Ramos (cell line): Measurements from ENCODE around the gene DEXI.

Experiments
- in situ Hi-C: fragments of 300-500 bp; cut with MboI; formaldehyde crosslinking; loops from one replicate; pipeline ENCODE4 v1.14.3; 2022; ENCODE audit warnings: low sequenced_read_pairs; ENCODE audit not compliant: unreplicated experiment

The DEXI gene

DNA sequence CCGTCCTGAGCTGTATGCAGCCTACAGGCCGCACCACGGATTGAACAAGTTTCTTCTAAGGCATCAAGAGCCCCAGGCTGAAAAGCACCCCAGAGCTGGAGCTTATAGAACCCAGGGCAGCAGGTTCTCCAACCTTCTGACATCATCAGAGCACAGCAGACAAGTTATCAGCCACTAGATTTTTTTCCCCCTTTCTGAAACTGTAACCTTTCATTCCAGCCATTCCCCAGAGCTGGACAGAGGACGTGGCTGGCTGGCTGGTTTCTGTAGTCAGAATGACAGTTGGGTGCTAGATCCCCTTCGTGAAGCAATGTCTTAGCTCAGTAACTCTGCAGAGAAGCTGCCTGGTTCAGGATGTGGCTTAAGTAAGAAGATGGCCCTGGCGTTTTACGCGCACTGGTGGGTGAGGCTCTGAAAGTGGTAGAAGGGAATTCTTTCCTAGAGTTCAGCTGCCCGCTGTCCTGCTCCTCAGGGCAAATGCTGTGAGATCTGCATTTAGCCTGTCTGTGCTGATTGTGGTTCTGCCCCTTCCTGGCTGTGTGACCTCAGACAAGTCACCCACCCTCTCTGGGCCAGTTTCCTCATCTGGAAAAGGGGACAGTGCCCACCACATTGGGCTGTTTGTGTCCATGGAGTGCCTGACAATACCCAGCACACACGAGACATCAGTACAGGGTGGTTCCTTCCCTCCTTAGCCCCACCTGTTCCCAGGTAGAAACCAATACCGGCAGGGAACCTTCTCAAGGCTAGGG, 9.1 kb downstream of the DEXI start:
- in situ Hi-C loops, result loop anchor here (10.0 to 25.0 kb wide), 2 partner anchors 258 to 621 kb away; no protein-coding TSS in a partner anchor

DNA sequence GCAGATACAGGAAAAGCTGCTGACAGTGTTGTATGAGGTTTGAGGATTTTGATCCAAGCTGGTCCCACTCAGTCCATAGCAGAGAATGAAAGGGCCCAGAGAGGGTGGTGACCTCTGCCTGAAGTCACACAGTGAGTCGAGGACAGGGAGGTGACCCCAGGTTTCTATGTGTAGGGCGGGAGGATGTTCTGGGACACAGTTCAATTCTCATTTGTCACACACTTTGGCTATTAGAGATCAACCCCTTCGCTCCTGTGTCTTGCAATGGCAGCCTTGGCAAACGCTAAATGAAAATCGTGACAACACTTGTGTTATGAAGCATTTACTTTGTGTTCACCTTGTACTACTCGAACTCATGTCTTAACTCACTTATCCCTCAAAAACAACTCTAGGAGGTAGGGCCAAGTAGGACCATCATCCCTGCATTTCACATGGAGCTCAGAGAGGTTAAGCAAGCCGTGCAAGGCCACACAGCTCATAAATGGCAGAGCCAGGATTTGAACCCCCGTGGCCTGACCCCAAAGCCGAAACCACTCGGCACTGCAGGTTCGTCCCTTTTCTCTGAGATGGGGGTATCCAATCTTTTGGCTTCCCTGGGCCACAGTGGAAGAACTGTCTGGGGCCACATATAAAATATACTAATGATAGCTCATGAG, 10.2 kb downstream of the DEXI start:
- in situ Hi-C loops, result loop anchor here (10.0 to 25.0 kb wide), 2 partner anchors 257 to 620 kb away; no protein-coding TSS in a partner anchor

DNA sequence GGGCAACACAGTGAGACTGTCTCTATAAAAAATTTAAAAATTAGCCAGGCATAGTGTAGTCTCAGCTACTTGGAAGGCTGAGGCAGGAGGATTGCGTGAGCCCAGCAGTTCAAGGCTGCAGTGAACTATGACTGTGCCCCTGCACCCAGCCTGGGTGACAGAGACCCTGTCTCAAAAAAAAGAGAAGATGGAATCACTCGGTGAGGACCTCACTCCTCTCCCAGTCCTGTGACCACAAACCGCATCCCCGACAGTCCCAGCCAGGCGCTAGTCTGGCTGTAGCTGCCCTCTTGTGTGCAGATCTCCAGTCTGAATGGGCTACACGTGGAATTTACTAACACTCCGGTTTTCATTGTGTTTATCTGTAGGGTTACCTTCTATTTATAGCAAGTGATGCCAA, 11.1 kb downstream of the DEXI start:
- in situ Hi-C loops, result loop anchor here (10.0 to 25.0 kb wide), 2 partner anchors 256 to 619 kb away; no protein-coding TSS in a partner anchor

DNA sequence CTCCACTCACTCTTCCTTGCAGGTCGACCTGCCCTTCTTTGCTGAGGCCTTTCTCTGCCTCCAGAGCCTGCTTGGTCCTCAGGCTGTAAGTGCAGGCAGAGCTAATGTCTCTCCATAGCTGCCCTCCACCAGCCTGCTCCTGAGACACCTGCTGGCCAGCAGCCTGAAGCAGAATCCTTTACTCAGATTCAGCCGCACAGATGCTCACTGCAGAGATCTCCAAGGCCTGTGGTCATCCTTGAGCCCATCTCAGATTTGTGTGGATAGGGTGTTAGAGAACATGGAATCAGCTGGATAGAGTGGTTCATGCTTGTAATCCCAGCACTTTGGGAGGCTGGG, 11.5 kb downstream of the DEXI start:
- in situ Hi-C loops, result loop anchor here (10.0 to 25.0 kb wide), 2 partner anchors 256 to 618 kb away; no protein-coding TSS in a partner anchor

DNA sequence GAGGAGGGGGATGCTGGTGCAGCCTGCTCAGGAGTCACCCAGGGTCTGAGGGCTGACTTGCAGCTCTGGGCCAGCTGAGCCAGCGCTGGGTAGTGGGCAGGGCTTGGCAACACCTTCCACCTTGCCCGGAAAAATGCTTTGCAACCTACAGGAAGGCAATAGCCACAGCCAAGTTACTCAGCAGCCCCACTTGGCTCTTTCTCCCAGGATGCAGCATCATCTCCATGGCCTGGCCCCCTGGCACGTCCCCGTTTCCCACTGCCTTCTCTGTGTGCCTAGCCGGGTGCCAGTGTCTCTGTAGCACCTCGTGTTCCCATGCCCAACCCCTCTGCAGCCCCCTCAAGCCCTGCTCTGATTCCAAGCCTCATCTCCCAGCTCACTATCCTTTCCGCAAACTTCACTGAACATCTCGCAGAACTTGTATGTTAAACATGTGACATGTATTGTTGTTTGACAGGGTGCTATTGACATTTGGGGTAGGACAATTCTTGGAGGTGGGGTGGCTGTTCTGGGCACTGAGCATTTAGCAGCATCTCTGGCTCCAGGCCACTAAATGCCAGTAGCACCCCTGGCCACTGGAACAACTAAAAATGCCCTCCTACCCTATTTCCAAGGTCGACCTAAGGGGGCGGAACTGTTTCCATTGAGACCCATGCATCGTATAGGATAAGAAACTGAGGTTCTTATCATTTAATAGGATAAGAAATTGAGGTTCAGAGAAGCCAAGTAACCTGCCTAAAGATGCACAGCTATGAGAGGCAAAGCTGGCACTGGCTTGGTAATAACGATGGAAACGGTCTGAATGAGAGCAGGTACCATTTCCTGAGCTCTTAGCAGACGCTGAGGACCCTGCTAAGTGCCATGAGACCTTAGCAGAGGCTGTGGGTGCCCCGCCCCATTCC, 12.2 kb downstream of the DEXI start:
- in situ Hi-C loops, result loop anchor here (10.0 to 25.0 kb wide), 2 partner anchors 255 to 618 kb away; no protein-coding TSS in a partner anchor

DNA sequence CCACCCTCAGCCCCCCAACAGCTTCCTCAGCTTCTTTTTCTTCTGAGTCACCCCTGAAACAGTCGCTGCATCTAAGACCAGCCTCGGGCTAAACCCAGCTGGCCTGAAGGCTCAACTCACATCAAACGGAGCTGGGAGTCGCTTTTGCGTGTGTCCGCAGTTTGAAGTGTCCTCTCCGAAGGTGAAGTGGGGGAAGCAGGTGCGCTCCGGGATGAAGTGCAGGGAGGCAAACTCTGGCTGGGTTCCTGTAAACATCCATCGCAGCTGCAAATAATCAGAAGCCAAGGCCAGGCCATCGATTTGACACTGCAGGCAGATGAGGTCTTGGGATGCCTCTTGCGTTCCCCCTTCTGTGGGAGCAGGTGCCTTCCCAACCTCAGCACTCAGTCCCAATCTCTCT, 13.2 kb downstream of the DEXI start:
- in situ Hi-C loops, result loop anchor here (25.0 kb wide), 1 partner anchor 617 kb away; no protein-coding TSS in a partner anchor

DNA sequence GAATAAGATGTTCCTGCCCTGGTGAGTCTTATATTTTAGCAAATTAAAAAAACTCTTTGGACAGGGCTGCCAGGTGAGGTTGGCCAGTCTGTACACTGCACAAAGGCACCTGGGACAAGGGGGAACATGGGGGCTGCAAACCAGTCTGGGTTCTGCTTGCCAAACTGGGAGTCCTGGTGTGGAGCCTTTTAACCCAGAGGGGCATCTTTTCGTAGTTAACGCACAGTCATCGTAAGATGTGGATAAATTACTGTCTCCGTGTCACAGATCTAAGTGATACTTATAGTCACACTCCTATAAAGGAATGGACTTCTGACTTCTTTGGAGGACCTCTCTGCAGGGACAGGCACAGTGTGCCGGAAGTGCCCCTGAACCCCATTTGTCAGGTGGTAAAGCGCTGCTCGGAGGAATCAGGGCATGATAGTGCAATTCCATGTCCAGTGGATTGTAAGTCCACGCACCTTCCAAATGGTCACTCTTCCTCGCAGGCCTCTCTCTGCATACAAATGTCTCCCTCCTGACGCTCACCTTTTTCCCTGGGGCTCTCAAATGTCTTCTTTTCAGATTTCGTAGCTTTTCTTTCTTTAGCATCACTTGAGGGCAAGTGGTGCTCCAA, 14.7 kb downstream of the DEXI start:
- in situ Hi-C loops, result loop anchor here (25.0 kb wide), 1 partner anchor 615 kb away; no protein-coding TSS in a partner anchor

DNA sequence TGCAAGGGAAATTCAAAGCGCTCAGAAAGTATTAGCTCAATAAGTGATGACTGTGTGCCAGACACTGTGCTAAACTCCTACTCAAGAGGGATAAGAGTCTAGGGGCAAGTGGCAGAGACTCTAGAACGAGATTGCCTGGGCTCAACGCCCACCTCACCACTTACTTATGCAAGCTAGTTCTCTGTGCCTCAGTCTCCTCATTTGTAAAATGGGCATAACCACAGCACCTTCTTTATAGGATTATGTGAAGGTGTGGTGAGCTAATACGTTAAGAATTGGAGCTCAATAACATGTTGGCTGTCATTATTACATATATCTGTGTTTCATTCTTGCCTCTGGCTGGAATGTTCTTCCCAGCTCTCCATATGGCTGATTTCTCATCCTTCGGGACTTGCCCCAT, 15.4 kb downstream of the DEXI start:
- in situ Hi-C loops, result loop anchor here (25.0 kb wide), 1 partner anchor 615 kb away; no protein-coding TSS in a partner anchor

DNA sequence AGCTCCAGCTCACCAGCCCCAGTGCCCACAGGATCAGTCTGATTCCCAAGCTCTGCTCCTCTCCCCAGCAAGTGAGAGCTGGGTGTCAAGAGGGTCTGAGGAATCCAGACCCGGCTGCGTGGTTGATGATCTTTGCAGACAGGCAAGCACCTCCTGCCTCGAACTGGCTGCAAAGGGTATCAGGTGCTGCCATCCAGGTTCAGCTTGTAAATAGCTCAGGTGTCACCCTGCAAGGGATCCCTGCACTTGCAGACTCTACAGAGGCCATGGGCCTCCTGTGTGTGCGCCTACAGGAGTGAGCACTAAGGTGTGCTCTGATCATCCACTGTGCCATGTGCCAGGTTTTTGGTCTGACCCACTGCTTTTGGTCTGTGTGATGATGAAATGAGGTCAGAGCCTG, 16.2 kb downstream of the DEXI start:
- in situ Hi-C loops, result loop anchor here (25.0 kb wide), 1 partner anchor 614 kb away; no protein-coding TSS in a partner anchor

DNA sequence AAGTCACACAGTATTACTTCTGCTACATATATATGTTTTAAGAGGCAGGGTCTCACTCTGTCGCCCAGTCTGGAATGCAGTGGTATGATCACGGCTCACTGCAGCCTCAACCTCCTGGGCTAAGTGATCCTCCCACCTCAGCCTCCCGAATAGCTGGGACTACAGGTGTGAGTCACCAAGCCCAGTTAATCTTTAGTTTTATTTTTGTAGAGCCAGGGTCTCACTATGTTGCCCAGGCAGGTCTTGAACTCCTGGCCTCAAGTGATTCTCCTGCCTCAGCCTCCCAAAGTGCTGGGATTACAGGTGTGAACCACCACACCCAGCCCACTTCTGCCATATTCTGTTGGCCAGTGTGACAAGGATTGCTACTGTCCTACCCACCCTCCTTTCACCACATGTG, 17.0 kb downstream of the DEXI start:
- in situ Hi-C loops, result loop anchor here (25.0 kb wide), 1 partner anchor 613 kb away; no protein-coding TSS in a partner anchor

DNA sequence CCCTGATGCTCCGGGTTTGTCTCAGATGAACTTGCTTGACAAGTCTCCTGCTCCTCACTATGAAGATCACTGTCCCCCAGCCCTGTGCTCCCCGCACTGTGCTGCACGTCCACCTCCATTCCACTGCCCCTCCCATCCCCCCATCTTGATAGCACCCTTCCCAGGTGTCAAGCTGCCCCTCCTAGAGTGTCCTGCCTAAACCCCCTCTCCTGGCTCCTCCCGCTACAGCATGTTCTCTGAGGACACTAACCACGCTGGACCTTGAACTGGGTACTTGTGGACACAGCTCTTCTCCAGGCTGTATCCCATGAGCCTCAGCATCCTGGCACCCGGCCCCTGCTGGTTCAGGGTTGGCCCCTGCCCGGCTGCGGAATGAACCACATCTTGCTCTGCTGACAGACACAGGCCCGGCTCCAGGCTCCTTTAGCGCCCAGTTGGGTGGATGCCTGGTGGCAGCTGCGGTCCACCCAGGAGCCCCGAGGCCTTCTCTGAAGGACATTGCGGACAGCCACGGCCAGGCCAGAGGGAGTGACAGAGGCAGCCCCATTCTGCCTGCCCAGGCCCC, 18.5 kb downstream of the DEXI start:
- in situ Hi-C loops, result no loop called here

DNA sequence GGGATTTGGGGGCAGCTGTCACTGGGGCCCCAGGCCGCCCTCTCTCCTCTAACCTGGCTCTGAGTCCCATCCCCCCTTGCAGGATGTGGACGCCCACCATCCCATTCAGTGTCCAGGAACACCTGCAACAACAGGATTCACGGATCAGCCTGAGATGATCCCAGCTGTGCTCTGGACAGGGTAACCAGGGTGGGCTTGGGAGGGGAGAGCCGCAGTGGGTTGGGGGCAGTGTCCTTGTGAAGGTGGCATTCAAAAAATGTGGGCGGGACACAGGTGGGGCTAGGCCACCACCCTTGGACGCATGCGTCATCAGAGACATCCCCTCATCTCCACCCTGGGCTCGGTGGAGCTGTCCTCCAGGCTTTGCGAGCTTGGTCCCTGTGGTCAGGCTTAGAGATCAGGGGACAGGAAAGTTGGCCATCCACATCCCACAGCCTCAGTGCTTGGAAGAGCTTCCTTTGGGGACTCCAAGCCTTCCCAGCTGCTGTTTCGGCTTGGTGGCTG, 19.1 kb downstream of the DEXI start:
- in situ Hi-C loops, result no loop called here

DNA sequence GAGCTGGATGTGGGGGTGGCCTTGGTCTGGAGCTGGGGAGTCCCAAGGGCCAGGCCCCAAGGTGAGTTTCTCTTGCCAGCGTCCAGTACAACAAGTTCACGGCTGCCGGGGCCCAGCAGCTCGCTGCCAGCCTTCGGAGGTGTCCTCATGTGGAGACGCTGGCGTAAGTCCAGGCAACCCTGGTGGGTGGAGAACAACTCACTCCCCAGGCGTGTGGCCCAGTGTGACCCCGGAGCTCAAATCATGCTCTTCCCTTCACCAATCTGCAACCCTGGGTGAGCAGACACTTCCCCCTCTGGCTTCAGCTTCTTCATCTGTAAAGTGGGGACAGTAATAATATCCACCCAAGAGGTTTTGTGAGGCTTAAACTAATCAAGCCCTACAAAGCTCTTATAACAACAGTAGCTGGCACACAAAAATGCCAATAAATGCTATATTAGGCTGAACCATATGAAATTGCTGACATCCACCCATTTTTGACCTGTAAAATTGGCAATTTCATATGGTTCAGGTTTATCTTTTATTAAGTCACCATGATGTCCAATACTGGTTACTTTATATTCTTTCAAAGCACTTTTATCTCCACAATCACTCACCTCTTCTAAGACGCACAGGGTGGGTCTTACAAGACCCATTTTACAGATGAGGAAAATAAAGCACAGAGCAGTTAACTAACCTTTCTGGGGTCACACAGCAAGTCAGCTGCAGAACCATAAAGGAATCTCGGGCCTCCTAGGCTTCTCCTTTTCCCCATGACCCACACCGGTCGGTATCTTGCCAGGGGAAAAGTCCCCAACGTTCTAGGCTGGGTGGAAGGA, 19.7 kb downstream of the DEXI start:
- in situ Hi-C loops, result no loop called here

DNA sequence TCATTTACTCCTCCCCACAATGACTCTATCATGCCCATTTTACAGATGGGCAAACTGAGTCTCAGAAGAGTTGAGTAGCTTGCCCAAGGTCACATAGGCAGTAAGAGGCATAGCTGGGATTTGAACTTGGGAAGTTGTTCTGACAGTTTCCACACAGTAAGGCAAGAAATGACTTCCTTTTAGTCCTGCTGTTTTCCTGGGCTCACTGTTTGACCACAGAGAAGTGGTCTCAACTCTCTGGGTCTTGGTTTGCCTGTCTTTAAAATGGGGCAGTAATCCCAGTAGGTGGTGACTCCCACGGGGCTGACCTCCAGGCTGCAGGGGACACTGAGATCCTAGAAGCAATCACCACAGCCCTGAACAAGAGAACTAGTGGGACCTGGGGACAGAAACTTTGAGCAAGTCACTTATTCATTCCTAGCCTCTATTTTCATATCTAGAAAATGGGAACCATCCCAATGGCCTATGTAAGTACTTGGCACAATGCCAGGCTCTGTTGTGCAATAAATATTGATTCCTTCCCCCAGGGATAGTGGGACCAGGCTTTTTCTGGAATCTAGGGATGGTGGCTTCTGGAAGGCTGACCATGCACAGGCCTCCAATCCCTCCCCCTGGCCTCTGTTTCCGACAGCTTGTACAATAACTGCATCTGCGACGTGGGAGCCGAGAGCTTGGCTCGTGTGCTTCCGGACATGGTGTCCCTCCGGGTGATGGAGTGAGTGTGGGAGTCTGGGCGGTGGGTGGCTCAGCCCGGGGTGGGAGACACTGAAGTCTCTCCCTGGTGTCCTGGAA, 20.5 kb downstream of the DEXI start:
- in situ Hi-C loops, result no loop called here

DNA sequence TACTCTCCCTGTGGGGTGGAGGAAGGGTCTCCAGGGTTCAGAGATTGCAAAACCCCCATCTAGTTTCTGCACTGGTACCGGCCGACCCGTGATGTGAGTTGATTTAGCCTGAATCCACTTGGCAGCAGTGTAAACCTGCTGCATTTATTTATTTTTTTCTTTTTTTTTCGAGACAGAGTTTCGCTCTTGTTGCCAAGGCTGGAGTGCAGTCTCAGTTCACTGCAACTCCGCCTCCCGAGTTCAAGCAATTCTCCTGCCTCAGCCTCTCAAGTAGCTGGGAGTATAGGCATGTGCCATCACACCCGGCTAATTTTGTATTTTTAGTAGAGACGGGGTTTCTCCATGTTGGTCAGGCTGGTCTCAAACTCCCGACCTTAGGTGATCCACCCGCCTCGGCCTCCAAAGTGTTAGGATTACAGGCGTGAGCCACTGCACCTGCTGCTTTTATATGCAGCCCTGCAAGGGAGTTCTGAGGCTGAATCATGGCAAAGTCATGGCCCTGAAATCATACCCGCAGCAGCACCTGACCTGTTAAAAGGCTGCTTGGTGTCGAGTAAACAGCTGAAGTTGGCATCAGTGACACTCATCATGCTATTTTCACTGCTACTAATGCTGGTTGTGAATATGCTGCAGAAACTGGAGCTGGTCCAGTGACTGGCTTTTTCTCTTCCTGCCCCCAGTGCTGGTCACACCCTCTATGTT, 21.4 kb downstream of the DEXI start:
- in situ Hi-C loops, result no loop called here

DNA sequence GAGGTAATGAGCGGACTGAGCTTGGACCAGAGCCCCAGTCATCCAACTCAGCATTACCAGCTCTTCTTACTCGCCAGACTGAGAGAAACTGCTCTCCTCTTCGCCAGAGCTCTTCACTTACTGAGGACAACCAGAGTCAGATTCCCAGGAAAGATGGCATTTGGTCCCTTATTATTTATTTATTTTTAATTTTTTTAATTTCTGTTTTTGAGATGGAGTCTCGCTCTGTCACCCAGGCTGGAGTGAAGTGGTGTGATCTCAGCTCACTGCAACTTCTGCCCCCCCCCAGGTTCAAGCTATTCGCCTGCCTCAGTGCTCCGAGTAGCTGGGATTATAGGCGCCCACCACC, 23.3 kb downstream of the DEXI start:
- in situ Hi-C loops, result loop anchor here (5.0 to 10.0 kb wide), 3 partner anchors 174 to 402 kb away; partner anchors contain the start of gene NUBP1
